ENCODE data around the gene CALN1. TPM values are rescaled to one million over a fixed set of nuclear protein-coding genes. Genes with fewer than 3 reads are reported as not detected.

Gene CALN1
- total and polyA plus RNA-seq, 9 of the 15 experiments (the other 6 are each of a cell fraction or from before 2014, with no cell fraction given): 1.4 to 7.5 (median 3.3) TPM

GRCh38 chr7:71746006-71746405 lies 666.1 kb downstream of the CALN1 start:
- no peaks in the 10 kb centered on the region for H3K4me1 ChIP-seq (replicated peaks in 1 of 2; ENCODE audit: control insufficient read depth in 2 of 2, insufficient read depth in 2 of 2, low read length in 2 of 2)
- FAIRE-seq (no peak), DNase-seq (ENCODE audit: extremely low read depth in 1 of 4, low spot score in 3 of 4) (no peak), ATAC-seq (no peak)
- no peak overlapping the region for H2AFZ ChIP-seq (ENCODE audit: low read depth, low read length)
- no peak overlapping the region for H3K4me2 ChIP-seq (ENCODE audit: insufficient read depth, low read length)
- intact Hi-C loops (cut with micrococcal nuclease): no loop called here
- CTCF ChIA-PET (ENCODE audit: low intra/inter-chr PET ratio): no interaction called here
- no peaks in the 10 kb centered on the region for H3K9me3 ChIP-seq (replicated peaks; ENCODE audit: control insufficient read depth, insufficient read depth, low read depth, low read length)
- no peaks in the 10 kb centered on the region for H4K20me1 ChIP-seq (replicated peaks; ENCODE audit: control insufficient read depth, insufficient read depth, low read length)
- 0 out of 5 replicates have a peak, but pooled peaks cover 0 to 4% of the 10 kb centered on the region in 2 experiments for H3K27me3 ChIP-seq (ENCODE audit: control insufficient read depth in 2 of 2, insufficient read depth in 2 of 2, low read length in 2 of 2)
- POLR2A ChIA-PET: interaction anchor here (0.6 kb wide), 1 partner anchor 640 kb away, joined by 4 read pairs; no protein-coding TSS in a partner anchor
- no peaks in the 10 kb centered on the region for H3K9me1 ChIP-seq (ENCODE audit: control insufficient read depth, insufficient read depth, low read length)
- no peak overlapping the region for H3K9ac ChIP-seq (ENCODE audit: insufficient read depth in 1 of 2, low read depth in 2 of 2, low read length in 2 of 2)
- H3K36me3 ChIP-seq (ENCODE audit: control insufficient read depth, insufficient read depth, low read length): no peaks in the 10 kb centered on the region
- TF ChIP-seq ETS2 (tag; IDR thresholded peaks at IDR 0.05; ENCODE audit: borderline replicate concordance, poor library complexity, severe bottlenecking) (no peak), RAD21 (CRISPR knock-in tag; conservative IDR thresholded peaks at IDR 0.05 in 1 of 2, IDR thresholded peaks at IDR 0.05 in 1 of 2) (peak in 1 of 2 experiments; percentile 34; a peak in 2 of 4 replicates), ZNF561 (CRISPR knock-in tag; conservative IDR thresholded peaks at IDR 0.05) (no peak)
- TF ChIP-seq, protein P1, sequence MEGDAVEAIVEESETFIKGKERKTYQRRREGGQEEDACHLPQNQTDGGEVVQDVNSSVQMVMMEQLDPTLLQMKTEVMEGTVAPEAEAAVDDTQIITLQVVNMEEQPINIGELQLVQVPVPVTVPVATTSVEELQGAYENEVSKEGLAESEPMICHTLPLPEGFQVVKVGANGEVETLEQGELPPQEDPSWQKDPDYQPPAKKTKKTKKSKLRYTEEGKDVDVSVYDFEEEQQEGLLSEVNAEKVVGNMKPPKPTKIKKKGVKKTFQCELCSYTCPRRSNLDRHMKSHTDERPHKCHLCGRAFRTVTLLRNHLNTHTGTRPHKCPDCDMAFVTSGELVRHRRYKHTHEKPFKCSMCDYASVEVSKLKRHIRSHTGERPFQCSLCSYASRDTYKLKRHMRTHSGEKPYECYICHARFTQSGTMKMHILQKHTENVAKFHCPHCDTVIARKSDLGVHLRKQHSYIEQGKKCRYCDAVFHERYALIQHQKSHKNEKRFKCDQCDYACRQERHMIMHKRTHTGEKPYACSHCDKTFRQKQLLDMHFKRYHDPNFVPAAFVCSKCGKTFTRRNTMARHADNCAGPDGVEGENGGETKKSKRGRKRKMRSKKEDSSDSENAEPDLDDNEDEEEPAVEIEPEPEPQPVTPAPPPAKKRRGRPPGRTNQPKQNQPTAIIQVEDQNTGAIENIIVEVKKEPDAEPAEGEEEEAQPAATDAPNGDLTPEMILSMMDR (IDR thresholded peaks at IDR 0.05 in 2 of 3, conservative IDR thresholded peaks at IDR 0.05 in 1 of 3; ENCODE audit: insufficient read depth in 2 of 3, low read depth in 1 of 3, low read length in 3 of 3): peak in 1 of 3 experiments; percentile 19; a peak in 1 of 6 replicates
- no peak overlapping the region for H3K4me3 ChIP-seq
- H3K27ac ChIP-seq (ENCODE audit: extremely low read depth, low read depth, low read length): no peak overlapping the region
- no peaks in the 10 kb centered on the region for H3K79me2 ChIP-seq (ENCODE audit: control insufficient read depth, insufficient read depth, low read length)
- in situ Hi-C loops (cut with MboI): no loop called here
- 2% methylated on average over 5 of the region's 5 CpGs for WGBS (ENCODE audit: insufficient coverage, low coverage, missing lambda C conversion rate)
- no TSS peak for BruUV-seq (replicated peaks)
